Left hindlimb (tissue), 1 donor: Measurements from ENCODE around the gene LORICRIN.
"Not testable (repeated sequence)": the region's sequence is repeated elsewhere in the genome, so short reads cannot be mapped to it uniquely, and the experiment has no call there.

Experiments
- DNase-seq: peaks from one replicate; pipeline ENCODE4 v3.0.0-alpha.2; 2018

LORICRIN gene, protein sequence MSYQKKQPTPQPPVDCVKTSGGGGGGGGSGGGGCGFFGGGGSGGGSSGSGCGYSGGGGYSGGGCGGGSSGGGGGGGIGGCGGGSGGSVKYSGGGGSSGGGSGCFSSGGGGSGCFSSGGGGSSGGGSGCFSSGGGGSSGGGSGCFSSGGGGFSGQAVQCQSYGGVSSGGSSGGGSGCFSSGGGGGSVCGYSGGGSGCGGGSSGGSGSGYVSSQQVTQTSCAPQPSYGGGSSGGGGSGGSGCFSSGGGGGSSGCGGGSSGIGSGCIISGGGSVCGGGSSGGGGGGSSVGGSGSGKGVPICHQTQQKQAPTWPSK

DNA sequence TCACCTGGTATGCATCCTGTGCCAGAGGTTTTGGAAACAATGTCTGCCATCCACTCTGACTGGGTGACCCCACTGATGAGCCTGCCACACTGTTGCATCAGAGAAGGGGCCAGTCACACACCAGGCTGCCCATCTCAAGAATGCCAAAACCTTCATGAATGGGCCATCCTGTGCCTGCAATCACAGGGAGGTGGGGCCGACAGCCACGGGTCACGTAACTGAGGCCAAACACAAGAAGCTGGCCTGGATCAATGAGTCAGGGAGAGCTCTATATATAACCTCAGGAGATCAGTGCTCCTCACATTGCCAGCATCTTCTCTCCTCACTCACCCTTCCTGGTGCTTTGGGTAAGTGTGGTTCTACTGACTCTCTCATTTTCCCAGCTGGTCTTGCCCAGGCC, at the start of gene LORICRIN:
Gene LORICRIN (plus strand): TSS at position 301 of the 400 bp plus-strand sequence. CDS start 1,263 bp downstream, outside the sequence.
- DNase-seq: no peak

DNA sequence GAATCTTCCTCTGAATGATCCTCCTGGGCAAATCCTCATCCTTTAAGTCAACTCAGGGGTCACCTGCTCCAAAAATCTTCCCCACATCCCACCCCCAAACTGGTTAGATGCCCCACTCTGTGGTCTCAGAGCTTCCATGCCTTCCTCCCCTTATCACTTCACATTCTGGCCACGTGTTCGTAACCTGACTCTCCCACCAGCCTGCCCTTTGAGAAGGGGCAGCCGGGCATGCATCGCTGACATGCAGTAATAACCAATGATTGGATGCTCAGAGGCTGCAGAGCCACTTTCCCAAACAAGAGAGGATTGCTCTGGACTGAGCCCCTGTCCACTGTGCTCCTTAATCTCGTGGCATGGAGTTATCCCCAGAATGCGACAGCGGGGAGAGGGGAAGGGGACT, 49.3 kb upstream of the LORICRIN start:
- DNase-seq: no peak

DNA sequence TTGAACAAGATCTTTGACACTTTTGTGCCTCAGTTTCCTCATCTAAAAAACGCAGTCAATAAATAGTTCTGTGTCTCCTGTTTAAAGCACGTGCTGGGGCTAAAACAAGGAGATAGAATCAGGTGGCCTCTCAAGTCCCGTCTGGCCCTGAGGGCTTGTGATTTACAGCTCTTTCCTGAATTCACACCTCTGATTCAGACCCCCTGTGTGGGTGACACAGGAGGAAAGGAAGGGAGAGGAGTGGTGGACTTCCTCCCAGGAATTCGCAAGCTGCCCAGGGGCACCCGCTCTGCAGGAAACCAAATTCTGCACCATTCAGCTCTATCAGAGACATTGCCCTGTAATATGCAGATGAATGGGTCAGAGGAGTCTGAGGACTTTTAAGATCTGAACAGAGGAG, 47.3 kb upstream of the LORICRIN start:
- DNase-seq: no peak

DNA sequence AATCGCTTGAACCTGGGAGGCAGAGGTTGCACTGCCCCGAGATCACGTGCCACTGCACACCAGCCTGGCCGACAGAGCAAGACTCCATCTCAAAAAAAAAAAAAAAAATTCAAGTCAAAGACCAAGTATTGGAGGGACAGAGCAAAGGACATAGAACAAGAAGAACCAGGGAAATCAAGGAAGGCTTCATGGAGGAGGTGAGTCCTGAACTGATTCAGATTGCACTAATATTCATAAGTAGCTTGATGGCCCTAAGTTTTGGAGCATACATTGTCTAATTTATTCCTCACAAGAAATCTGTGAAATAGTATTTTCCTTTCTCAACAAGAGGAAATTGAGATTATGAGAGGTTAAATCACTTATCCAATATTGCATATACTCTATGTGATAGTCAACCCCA, 46.0 kb upstream of the LORICRIN start:
- DNase-seq: no peak

DNA sequence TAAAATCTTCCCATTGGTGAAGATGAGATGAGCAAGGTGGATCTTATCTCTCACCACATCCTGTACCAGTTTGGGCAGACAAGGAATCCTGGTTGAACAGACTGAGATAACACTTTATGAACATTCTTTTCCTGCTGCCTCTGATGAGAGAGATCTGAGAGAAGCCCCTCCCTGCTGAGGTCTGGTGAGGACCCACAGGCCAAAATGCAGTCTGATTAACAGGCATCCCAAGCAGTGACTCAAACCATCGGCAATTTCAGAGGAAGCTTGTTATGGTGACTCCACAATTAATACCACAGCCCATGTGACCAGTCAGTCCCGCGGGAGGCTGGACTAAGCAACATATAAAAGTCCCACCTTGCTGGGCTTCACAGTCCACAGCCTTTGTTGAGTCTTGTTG, 42.3 kb upstream of the LORICRIN start, which contains the start of gene PRR9:
Gene PRR9 (plus strand): TSS at position 373 of the 400 bp plus-strand sequence. CDS start 561 bp downstream, outside the sequence.
- DNase-seq: no peak

DNA sequence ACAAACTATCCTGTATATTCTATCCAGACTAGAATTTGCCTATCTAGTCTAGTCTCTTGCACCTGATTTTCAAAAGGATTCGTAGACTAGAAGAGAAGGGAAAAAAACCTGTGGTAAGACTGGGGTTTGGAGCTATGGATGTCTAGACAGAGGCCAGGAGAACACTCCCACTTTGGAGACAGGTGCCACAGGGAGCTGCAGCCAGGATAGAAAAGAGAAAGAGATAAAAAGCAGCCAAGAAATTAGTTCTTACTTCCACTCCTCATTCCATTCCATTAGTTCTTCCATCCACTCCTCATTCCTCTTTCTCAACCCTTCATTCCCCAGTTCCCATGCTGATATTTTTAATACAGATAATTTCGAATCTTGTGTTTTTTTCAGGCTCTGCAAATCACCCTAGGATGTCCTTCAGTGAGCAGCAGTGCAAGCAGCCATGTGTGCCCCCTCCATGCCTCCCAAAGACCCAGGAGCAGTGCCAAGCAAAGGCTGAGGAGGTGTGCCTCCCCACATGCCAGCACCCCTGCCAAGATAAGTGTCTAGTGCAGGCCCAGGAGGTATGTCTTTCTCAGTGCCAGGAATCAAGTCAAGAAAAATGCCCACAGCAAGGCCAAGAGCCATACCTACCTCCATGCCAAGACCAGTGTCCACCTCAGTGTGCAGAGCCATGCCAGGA, 41.6 kb upstream of the LORICRIN start:
- DNase-seq: no peak

DNA sequence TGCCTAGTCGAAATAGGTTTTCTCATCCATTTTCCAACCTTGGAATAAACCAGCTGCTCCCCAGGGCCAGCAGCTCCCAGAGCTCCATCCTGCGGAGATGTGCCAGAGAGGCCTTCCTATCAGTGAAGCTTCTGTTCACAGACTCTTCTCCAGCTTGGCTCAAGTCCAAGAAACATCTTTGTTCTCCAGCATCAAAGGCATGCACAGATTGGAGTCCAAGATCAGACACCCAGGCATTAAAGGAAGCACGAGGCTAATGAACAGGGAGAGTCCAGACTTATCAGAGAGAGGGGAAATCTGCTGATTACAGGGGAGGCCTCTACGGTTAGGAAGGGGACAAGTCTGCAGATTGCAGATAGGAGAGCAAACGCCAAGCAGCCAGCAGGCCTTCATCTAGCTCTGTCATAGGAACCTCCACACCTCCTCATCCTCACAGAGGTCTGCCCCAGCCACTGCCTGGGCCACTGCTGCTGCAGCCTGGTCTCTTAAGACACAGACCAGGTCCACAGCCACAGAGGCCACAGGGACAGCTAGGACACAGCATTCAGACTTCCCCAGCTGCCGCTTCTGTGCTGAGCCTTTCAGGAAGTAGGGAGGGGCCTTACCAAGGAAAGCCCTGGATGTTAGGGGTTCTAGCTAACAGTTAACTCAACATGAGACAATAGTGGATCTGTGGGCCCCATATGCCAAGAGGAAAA, 38.7 kb upstream of the LORICRIN start:
- no peak for DNase-seq

DNA sequence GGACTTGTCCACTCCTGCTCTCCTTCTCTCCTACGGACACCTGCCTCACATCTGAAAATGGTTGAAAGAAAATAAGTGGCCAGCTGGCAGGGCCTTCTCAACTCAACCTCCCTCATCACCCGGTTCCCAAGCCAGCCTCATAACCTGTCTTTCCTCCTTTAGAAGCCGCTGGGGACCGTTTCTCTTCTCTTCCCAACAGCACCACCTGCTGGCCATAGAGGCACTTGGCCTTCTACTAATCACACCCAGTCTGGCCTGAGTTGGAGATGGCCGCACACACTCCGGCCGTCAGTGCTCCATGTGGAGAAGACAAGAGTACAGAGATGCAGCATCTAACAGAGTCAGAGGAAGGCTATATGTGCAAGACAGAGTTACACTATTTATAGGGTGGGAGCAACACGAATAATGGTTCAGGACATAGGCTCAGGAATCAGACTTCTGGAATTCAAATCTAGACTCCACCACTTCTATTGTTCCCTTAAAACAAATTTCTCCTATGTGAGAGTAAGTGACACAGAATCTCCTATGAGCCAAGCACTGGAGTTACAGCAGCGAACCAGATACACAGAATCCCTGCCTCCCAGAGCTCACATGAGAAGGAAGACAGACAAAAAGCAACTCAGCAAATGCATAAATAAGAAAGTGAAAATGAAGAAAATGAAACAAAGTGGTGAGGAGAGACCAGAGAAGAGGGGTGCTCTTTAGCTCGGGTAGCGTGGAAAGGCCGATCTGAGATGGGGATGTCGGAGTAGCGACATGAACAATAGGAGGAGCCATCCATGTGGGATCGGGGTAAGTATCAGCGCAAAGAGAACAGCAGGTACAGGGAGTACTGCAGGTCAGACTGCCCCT, 36.2 kb upstream of the LORICRIN start:
- not testable (repeated sequence) for DNase-seq

DNA sequence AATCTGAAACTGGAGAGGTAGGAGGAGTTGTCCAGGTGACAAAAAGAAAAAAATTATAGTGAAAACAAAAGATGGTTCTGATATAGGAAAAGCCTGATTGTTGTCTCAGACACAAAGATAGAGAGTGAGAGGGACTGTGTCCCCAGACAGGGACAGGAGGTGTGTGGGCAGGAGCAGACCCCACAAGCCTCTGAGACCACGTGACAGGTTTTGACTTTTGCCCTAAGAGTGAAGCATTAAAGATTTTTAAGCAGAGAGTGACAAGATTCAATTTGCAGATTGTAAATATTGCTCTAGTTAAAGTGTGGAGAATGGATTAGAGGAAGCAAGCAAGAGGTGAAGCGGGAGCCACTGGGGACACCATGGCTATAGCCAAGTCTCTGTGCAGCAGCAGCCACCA, 31.7 kb upstream of the LORICRIN start:
- DNase-seq: no peak

DNA sequence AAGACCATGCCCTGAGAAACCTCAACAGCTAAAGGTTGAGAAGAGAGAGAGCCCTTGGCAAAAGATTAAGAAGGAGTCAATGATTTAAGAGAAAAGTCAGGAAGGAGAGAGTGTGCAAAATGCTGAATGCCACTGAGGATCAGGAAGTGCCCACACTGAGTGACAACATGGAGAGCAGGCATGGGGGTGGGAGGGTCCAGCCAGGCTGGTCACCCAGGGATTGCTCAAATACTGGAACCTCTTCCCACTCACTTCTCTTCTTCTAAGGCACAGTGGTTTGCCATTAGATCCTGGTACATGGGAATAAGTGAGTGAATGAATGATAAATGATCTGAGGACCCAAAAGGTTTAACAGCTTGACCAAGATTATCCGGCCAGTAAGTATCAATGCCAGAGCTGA, 31.0 kb upstream of the LORICRIN start:
- no peak for DNase-seq

DNA sequence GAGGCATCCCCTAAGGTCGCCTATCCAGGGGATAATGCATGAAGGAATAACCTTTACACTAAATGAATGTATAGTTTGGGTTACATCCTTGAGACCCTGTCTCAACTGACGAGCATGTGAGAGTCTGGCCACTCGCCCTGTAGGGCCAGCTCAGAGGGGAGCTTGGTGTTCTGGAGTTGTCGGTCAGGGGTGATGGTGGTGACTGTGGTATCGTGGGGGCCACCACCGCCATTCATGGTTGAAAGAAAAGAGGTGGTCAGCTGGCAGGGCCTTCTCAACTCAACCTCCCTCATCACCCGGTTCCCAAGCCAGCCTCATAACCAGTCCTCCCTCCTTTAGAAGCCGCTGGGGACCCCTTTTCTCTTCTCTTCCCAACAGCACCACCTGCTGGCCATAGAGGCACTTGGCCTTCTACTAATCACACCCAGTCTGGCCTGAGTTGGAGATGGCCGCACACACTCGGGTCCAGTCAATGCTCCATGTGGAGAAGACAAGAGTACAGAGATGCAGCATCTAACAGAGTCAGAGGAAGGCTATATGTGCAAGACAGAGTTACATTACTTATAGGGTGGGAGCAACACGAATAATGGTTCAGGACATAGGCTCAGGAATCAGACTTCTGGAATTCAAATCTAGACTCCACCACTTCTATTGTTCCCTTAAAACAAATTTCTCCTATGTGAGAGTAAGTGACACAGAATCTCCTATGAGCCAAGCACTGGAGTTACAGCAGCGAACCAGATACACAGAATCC, 30.2 kb upstream of the LORICRIN start:
- not testable (repeated sequence) for DNase-seq

DNA sequence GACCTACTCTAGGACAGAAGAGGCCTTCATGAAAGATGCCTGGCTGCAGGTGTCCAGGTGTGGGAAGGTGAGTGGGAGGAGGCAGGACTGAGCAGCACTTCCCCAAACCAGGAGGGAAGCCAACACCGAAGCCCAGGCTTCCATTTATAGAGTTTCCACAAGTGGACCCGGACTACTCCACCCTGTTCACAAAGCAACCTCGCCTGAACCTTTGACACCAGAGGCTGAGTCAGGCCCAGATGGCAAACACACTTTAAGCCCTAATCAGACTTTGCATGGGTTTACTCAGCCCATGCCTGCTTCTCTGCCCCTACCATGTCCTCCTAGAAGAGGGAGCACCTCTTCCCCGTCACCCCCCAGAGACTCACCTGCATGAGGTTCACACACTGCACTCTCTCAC, 28.1 kb upstream of the LORICRIN start:
- no peak for DNase-seq

DNA sequence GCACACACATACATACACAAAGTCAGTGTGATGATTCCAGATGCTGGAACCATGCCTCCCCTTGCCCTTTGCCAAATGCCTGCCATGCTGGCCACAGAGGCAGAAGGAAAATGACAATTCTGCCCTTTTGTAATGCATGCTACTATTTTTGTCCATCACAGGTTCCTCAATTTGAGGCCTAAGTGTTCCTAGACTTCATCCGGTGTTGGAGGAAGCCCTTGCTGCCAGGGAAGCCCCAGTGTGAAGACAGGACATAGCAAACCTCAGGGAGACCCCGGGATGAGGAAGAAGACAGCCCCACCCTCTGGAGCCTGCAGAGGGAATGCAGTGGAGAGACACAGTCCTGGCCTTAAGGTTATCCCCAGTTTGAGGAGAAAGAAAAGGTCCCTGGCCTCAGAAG, 27.7 kb upstream of the LORICRIN start:
- DNase-seq: no peak

DNA sequence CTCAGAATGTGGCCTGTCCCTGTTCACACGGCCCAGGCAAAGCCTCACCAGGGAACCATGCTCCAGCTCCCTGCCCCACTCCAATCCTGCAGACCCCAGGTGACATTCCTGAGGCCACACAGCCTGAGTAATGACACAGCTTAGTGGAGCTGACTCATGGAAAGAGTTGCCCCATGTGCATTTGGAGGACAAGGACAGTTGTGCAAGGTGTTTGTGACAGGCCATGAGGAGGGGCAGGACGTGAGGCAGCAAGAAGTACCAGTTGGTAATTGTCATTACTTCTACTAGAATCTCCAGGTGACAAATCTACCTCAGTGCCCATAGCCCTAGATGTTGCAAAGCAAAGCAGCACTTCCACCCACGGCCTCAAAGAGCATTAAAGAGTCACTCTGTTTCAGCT, 26.9 kb upstream of the LORICRIN start:
- no peak for DNase-seq

DNA sequence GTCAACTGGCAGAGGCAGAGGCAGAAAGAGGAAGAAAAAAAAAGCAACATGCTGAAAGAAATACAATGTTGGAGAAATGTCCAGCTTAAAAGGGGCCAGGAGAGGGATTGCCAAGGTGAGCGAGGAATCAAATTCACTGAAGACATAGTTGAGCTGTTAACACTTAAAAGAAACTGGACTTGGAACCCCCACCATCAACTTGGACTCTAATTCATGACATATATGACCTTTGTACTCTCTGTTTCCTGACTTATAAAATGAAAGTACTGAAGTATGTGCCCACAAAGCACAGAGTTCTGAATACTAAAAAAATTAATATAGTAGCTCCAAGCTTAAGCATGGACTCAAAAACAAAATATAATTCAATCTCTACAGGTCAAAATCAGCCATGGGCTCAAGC, 26.0 kb upstream of the LORICRIN start:
- DNase-seq: no peak

DNA sequence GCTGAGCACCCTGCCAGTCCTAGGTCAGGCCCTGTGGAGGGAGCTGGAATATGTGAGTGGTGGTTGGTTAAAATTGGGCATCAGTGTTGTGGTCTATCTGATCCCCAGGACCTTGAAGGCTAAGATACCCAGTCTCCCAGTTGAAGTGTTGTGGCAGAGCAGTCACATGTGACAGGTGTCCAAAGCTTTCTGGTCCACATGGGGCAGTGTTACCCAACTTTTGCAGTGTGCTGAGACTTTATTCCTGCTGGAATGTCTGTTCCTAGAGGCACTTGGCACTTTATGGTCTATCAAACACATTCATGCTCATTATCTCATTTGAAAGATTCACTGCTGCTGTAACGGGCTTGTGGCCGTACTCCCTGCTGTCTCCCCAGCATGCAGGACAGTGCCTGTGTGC, 21.0 kb upstream of the LORICRIN start:
- no peak for DNase-seq

DNA sequence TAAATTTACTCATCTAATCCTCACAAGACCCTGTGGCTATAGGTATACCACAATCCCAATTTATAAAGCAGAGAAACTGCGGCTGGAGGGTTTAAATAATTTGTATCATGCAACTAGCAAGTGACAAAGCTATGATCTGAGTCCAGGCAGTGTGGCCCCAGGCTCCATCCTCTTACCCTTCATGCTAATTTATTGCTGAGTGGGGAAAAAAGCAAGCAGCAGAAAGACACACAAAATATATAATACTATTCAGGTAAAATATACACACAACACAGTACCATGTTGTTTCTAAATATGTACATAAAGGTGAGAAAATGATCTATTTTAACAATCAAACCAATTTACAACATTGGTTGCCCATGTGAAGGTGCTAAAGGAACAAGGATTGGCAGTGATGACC, 17.3 kb upstream of the LORICRIN start:
- DNase-seq: no peak

DNA sequence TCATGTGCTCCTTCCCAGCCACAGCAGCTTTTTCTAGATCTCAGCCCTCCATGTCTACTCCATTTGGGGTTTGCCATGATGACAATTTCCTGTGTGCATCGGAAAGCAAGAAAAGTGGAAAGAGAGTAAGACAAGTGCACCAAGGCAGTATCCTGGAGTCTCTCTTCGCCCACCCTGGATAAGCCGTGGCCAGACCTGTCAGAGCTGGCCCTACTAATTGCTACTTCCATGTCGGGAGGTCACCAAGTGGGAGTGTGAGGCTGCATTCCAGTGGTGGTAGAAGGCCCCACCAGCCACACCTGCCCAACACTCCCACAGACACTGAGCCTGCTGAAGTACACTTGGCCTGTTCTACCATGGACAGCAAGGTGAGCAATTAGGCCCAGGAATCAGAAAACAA, 14.0 kb upstream of the LORICRIN start:
- no peak for DNase-seq

DNA sequence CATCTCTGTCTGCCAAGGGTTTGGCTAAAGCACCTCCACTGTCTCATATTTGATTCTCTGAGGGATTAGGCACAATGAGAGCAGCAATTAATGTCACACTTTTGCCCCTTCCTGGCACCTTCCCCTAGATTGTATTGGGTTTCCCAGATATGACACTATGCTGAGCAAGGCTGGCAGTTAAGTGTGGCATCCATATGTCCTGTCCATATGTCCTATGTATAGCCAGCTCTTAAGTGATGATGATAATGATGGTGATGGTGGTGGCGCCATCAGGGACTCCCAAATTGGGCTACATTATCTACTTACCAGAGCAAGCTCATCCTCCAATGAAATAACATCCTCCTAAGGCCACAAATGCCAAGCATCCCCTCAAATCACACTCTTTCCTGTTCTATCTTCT, 13.5 kb upstream of the LORICRIN start:
- no peak for DNase-seq

DNA sequence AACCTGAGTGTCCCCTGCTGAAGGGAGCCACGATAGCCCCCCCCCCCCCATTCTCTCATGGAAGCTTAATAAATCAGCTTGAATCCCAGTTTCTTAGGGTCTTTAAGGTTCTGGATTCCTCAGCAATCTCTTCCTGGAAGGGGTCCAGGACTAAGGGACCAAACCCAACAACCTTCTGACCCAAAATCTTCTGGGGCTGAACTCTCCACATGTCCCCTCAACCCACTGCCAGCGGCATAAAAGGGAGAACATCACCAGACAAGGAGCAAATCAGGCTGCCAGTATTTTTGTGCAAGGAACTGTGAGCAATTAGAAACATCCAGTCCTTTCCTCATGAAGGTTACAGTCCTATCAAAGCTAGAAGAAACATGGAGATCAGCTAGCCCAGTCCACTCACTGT, 12.7 kb upstream of the LORICRIN start:
- no peak for DNase-seq

DNA sequence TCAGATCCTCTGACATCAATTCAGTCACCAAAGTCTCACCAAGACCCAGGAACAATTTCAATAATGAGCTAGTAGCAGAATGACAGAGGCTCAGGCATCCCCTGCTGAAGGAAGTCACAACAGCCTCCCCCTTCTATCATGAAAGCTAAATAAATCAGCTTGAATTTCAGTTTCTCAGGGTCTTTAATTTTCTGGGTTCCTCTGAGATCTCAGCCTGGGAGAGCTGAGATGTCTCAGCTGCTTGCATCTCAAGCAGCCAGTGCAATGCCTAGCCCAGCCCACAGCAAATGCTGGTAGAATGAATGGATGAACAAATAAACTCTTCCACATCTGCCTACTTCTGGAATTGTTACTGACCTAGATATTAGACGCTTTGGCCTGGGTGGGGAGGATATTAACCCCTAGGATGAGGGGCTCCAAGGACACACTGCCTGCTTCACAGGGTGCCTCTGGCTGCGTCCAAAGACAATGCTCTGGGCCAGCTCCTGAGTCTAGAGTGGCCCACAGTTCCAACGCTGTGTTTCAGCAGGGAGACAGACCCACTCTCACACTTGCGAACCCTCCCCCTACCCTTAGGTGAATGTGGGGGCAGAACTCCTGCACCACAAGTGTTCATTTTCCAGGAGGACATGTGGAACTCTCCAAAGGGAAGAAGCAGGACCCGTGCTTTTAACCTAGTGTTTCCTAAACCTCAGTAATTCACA, 11.2 kb upstream of the LORICRIN start:
- no peak for DNase-seq

DNA sequence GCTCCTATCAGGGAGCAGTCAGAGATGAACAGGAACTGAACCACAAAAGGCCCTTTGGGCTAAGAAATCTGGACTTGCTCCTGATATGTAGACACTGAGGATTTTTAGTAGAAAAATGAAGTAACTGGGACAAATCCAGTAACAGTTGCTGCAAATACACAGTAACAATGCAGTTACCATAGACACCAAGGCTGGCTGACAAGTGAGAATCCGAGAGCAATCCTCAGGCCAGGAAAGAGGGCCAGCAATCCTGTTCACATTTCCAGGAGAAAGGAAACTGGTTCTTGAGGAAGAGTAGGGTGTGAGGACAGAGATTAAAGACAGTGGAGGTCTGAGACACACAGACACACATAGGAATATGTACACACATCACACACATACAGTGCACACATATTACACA, 9.3 kb upstream of the LORICRIN start:
- DNase-seq: no peak
